Activated naive CD4-positive, alpha-beta T cell treated with anti-CD3 and anti-CD28 coated beads for 36 hours (primary cell): ENCODE measurements around the gene IFT74. TPM values are rescaled to one million over a fixed set of nuclear protein-coding genes. Genes with fewer than 3 reads are reported as not detected.
A peak's percentile ranks its signal among the peaks of the same experiment; 100 is the strongest.

Source experiments
- CTCF ChIA-PET: fragments of 350-600 bp; sonication (Branson Sonifier 250); formaldehyde crosslinking; loops from one replicate; lab custom pipeline; 2021; ENCODE audit warnings: antibody characterized with exemption; lab: Charles Lee
- DNase-seq: peaks from one replicate; pipeline ENCODE4 v3.0.0-alpha.2; 2020
- H3K27ac Mint-ChIP-seq: one replicate; pipeline ENCODE4 v1.8.0; 2021; ENCODE audit warnings: mild to moderate bottlenecking, mixed read lengths
- H3K27me3 Mint-ChIP-seq: one replicate; pipeline ENCODE4 v1.8.0; 2021; ENCODE audit warnings: low read depth, mixed read lengths
- H3K36me3 Mint-ChIP-seq: one replicate; pipeline ENCODE4 v1.8.0; 2021; ENCODE audit warnings: low read depth, mixed read lengths
- H3K4me1 Mint-ChIP-seq: one replicate; pipeline ENCODE4 v1.8.0; 2021; ENCODE audit warnings: low read depth, mixed read lengths
- H3K4me3 Mint-ChIP-seq: one replicate; pipeline ENCODE4 v1.8.0; 2021; ENCODE audit warnings: mild to moderate bottlenecking, moderate library complexity, mixed read lengths
- H3K9me3 Mint-ChIP-seq: one replicate; pipeline ENCODE4 v1.8.0; 2021; ENCODE audit warnings: mixed read lengths
- intact Hi-C: fragments of 100-400 bp; cut with micrococcal nuclease; formaldehyde crosslinking; loops from one replicate; pipeline ENCODE4 v1.15.1; 2023
- total RNA-seq, 2 experiments: library from RNA; stranded (reverse); gene quantifications; one replicate each; pipeline ENCODE4 v1.2.3, GENCODE V29; 2021

The IFT74 gene
- total RNA-seq: 1 to 10 TPM; 7.9 to 9.7 TPM

DNA sequence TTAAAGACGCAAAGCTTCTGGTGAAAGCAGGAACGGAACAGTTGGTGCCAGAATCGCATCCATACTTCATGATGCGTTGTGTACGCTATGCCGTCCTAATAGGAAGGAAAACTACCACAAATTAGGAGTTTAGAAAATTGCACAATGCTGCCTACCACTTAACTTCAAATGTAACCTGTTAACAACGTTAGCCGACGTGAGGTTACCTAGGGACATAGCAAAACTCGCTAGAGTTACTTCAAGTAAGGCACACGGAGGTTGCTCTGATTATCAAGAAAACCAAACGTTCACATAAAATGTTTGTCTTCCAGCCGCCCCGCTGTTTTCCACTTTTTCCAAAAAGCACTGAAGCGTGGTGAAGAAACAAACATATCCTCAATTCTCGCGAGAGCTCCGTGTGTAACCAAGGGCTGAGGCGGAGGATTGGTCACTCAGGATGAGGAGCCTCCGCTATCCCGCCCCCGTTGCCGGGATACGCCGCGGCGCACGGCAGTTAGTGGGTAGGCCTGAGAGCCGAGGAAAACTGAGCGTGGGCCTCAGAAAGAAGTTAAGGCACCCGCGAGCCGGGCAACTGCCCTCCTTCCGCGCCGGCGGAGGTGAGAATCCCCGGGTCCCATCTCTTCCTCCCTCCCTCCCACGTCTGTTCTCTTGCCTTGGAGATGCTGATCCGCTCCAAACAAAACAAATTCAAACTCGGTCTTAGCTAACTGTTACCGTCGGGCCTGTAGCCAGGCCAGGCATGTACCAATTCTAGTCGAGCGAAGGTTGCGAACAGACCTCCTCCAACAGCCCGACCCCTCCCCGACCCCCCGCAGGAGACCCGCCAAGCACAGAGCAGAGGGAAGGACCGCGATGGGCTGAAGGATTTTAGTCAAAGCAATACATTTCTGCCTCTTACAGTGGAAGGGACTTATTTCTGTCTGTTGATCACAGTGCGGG is at the start of gene IFT74:
Gene IFT74, plus strand, starts transcription at position 492 of the 939 bp plus-strand sequence. CDS start 5,556 bp downstream, outside the sequence.
- peak within 1 kb of the TSS; percentile 87 for H3K27ac Mint-ChIP-seq

DNA sequence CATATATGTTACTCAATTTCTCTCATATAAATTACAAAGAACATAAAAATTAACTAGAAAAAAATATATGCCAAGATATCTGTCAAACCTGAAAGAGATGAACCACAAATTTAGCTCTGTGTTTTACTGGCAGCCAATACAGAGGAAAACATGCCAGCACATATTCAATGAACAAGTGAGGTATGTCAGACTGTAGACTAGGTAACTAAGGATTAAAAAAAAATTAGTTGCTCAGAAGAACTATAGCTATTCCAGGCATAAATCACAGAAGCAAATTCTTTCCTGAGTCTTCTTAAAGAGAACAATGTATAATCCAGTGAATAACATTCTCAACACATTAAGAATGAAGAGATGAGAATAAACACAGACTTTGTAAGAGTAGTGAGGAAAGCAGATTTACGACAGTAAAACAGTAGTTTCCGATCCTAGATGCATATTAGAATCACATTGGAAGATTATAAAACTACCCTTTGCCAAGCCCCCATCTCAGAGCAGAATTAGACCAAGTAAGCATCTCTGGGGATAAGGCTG is 43.0 kb upstream of the IFT74 start:
- Mint-ChIP-seq H3K27me3 (no peaks in the 10 kb centered on the region), H3K27ac (no peak overlapping the region), H3K9me3 (no peaks in the 10 kb centered on the region), H3K4me3 (no peak overlapping the region), H3K4me1 (no peaks in the 10 kb centered on the region), H3K36me3 (peaks cover 25% of the 10 kb centered on the region)
- CTCF ChIA-PET: interaction anchor here (0.7 kb wide), 1 partner anchor 371 kb away, joined by 3 read pairs; no protein-coding TSS in a partner anchor
- intact Hi-C loops: no loop called here
- DNase-seq: no peak

More for the DNA sequence above, at the start of gene IFT74:
- Mint-ChIP-seq H3K9me3 (no peaks in the 10 kb centered on the region), H3K4me1 (peaks cover 25% of the 10 kb centered on the region), H3K4me3 (peak within 1 kb of the TSS; percentile 90), H3K36me3 (no peaks in the 10 kb centered on the region), H3K27me3 (no peaks in the 10 kb centered on the region)
- peak; percentile 96 for DNase-seq
- CTCF ChIA-PET: interaction anchor here (1.3 kb wide), 2 partner anchors 64 to 65 kb away, joined by 3 to 4 read pairs; partner anchors contain the start of gene CAAP1
- intact Hi-C loops: loop anchor here (1.0 kb wide), 3 partner anchors 9 to 617 kb away; partner anchors contain the start of genes C9orf72, CAAP1 and PLAA

DNA sequence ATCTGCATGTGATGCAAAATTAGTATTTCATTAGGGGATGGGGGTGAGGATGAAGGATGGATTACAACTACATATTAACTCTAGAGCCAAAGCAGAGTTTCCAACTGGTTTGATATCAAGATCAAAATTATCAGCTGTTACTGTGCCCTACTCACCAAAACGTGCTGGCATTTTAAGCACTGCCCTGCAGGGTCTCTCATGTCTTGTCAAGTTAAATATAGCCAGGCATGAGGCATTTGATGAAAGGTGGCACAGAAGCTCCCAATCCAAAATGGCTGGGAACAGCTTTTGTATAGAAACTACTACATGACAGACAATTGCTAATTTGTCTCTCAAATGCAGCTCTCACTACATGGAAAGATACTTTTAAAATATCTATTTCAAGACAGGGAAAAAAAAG is 36.5 kb upstream of the IFT74 start:
- DNase-seq: no peak
- Mint-ChIP-seq H3K4me3 (no peak overlapping the region), H3K36me3 (peaks cover 49% of the 10 kb centered on the region), H3K9me3 (no peaks in the 10 kb centered on the region), H3K4me1 (no peaks in the 10 kb centered on the region), H3K27ac (no peak overlapping the region), H3K27me3 (no peaks in the 10 kb centered on the region)
- intact Hi-C loops: no loop called here
- CTCF ChIA-PET: no interaction called here

DNA sequence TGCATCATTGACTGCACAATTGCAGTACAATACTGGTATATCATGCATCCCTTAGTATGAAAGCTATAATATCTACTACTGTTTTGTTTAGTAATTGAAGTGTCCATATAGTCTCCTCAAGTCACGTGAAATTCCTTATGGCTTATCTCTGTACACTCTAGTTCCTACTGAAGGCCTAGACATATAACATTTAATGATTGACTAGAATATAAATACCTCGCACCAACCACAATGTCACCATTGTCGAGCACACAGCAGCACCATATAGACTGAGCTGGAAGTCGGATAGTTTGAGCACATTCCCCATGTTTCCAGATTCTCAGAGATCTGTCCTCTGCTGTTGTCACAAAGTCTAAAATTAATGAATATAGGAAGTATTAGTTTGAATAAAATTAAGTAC is 30.6 kb upstream of the IFT74 start:
- H3K4me1 Mint-ChIP-seq: no peaks in the 10 kb centered on the region

DNA sequence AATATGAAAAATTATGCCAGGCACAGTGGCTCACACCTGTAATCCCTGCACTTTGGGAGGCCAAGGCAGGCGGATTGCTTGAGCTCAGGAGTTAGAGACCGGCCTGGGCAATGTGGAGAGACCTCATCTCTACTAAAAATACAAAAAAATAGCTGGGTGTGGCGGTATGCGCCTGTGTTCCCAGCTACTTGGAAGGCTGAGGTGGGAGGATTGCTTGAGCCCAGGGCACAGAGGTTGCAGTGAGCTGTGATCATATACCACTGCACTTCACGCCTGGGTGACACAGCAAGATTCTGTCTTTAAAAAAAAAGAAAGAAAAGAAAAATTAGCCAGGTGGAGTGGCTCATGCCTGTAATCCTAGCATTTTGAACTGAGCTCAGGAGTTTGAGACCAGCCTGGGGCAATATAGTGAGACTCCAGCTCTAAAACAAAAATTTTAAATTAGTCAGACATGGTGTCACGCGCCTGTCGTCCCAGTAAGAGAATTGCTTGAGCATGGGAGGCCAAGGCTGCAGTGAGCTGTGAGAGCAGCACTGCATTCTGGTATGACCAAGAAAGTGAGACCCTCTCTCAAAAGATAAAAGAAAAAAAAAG is 27.2 kb upstream of the IFT74 start:
- H3K4me3 Mint-ChIP-seq: no peak overlapping the region
- H3K9me3 Mint-ChIP-seq: no peaks in the 10 kb centered on the region
- intact Hi-C loops: no loop called here
- CTCF ChIA-PET: interaction anchor here (0.6 to 1.1 kb wide), 3 partner anchors 30 to 104 kb away, joined by 3 to 4 read pairs (median 3); no protein-coding TSS in a partner anchor
- no peaks in the 10 kb centered on the region for H3K27me3 Mint-ChIP-seq
- H3K36me3 Mint-ChIP-seq: peaks cover 23% of the 10 kb centered on the region
- H3K4me1 Mint-ChIP-seq: peaks cover 1% of the 10 kb centered on the region
- DNase-seq: no peak
- no peak overlapping the region for H3K27ac Mint-ChIP-seq

More for the DNA sequence above, 30.6 kb upstream of the IFT74 start:
- no peak overlapping the region for H3K27ac Mint-ChIP-seq
- H3K27me3 Mint-ChIP-seq: no peaks in the 10 kb centered on the region
- CTCF ChIA-PET: no interaction called here
- peaks cover 41% of the 10 kb centered on the region for H3K36me3 Mint-ChIP-seq
- no peak overlapping the region for H3K4me3 Mint-ChIP-seq
- no peaks in the 10 kb centered on the region for H3K9me3 Mint-ChIP-seq
- intact Hi-C loops: no loop called here
- DNase-seq: no peak

DNA sequence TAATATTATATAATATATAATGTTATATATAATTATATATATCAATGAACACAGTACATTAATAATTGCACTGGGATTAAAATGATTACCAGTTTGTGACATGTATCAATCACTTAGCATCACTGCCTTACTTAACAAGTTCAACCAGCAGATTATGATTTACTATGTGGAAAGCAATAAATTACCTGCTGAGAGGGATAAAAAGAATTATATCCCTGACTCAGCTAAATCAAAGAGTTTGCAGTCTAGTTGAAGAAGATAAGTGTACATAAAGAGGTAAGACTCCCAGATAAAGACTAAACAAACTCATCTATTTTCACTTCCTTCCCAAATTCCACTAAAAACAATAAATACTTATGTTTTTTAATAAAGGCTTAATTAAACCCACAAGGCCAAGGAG is 20.4 kb upstream of the IFT74 start:
- intact Hi-C loops: no loop called here

DNA sequence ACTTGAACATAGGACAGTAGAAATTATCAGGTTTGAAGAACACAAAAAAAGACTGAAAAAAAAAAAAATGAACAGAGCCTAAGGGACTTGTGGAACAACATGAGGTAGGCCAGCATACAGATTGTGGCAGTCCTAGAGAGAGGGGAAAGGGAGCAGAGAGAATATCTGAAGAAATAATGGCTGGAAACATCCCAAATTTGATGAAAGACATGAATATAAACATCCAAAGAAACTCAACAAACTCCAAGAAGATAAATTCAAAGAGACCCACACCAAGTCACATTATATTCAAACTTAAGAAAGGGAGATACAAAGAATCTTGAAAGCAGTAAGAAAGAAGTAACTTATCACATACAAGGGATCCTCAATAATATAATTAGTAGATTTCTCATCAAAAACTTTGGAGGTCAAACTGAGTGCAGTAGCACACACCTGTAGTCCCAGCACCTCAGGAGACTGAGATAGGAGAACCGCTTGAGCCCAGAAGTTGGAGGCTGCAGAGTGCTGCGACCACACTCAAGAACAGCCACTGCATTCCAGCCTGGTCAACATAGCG is 18.3 kb upstream of the IFT74 start:
- no peaks in the 10 kb centered on the region for H3K27me3 Mint-ChIP-seq
- CTCF ChIA-PET: no interaction called here
- peaks cover 51% of the 10 kb centered on the region for H3K4me1 Mint-ChIP-seq
- peaks cover 4% of the 10 kb centered on the region for H3K9me3 Mint-ChIP-seq
- H3K36me3 Mint-ChIP-seq: peaks cover 24% of the 10 kb centered on the region
- no peak overlapping the region for H3K27ac Mint-ChIP-seq
- no peak overlapping the region for H3K4me3 Mint-ChIP-seq
- DNase-seq: no peak
- intact Hi-C loops: no loop called here

More for the DNA sequence above, 20.4 kb upstream of the IFT74 start:
- Mint-ChIP-seq H3K27ac (peak overlapping the region; percentile 18), H3K36me3 (peaks cover 21% of the 10 kb centered on the region), H3K4me3 (no peak overlapping the region), H3K27me3 (no peaks in the 10 kb centered on the region), H3K9me3 (peaks cover 4% of the 10 kb centered on the region), H3K4me1 (peaks cover 38% of the 10 kb centered on the region)
- DNase-seq: no peak
- CTCF ChIA-PET: no interaction called here

DNA sequence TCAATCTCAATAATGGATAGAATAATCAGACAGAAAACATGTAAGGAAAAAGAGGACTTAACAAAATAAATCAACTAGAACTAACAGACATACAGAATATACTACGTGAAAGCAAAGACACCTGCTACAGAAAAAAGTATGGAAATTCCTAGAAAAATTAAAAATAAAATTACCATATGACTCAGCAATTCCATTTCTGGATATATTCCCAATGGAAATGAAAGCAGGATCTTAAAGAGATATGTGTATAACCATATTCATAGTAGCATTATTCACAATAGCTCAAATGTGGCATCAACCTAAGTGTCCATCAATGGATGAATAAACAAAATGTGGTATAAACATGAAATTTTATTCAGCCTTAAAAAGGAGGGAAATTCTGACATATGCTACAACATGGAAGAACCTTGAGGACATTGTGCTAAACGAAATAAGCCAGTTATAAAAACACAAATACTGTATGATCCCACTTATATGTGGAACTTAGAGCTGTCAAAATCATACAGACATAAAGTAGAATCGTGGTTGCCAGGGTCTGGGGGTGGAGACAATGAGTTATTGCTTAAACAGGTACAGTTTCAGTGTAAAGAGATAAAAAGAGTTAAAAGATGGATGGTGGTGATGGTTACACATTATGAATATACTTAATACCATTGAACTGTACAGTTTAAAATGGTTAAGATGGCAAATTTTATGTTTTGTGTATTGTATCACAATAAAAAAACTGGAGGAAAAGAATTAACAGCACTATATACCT is 16.1 kb upstream of the IFT74 start:
- H3K9me3 Mint-ChIP-seq: peaks cover 4% of the 10 kb centered on the region

DNA sequence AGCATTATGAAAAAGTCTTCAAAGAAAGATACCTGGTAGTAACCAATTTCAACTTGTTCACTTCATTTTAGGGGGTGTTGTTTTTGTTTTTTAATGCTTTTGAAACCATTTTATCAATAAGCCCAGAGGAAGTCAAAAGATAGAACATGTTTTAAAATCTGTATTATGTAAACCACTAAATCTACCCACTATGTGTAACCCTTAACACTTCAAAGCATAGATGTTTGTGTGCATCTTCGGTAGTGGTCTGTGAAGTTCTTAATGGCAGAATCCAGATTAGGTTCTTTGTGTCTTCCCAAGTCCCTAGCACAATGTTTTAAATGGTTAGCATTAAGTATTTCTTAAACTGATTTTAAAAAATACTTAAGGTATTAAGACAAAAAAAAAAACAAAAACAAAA is 15.4 kb upstream of the IFT74 start:
- no peak for DNase-seq
- Mint-ChIP-seq H3K4me1 (peaks cover 75% of the 10 kb centered on the region), H3K27ac (peak overlapping the region; percentile 54), H3K27me3 (no peaks in the 10 kb centered on the region), H3K36me3 (peaks cover 37% of the 10 kb centered on the region), H3K4me3 (no peak overlapping the region), H3K9me3 (peaks cover 4% of the 10 kb centered on the region)
- intact Hi-C loops: no loop called here
- CTCF ChIA-PET: no interaction called here

More for the DNA sequence above, 16.1 kb upstream of the IFT74 start:
- peak overlapping the region; percentile 54 for H3K27ac Mint-ChIP-seq
- H3K4me3 Mint-ChIP-seq: no peak overlapping the region
- CTCF ChIA-PET: no interaction called here
- peaks cover 34% of the 10 kb centered on the region for H3K36me3 Mint-ChIP-seq
- intact Hi-C loops: no loop called here
- H3K4me1 Mint-ChIP-seq: peaks cover 70% of the 10 kb centered on the region
- no peak for DNase-seq
- no peaks in the 10 kb centered on the region for H3K27me3 Mint-ChIP-seq

DNA sequence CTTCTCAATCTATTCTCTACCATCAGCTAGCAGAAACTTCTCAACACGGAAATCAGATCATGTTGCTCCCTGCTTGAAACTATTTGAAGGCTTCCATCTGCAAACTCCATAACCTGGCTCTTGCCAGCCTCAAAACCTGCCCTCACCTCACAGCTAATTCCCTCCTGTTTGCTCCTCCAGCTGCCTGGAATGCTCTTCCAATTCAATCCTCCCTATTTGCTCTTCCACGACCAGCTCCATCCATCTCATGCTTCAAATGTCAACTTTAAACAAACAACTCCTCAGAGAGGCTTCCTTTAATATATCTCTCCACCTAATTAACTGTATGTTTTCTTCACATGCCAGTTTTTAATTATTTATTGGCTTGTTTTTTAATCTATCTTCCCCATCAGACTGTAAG is 10.6 kb upstream of the IFT74 start:
- H3K4me3 Mint-ChIP-seq: peak overlapping the region; percentile 89
- DNase-seq: no peak
- intact Hi-C loops: no loop called here
- no peaks in the 10 kb centered on the region for H3K9me3 Mint-ChIP-seq
- H3K27ac Mint-ChIP-seq: no peak overlapping the region
- H3K27me3 Mint-ChIP-seq: no peaks in the 10 kb centered on the region
- peaks cover 56% of the 10 kb centered on the region for H3K4me1 Mint-ChIP-seq
- peaks cover 20% of the 10 kb centered on the region for H3K36me3 Mint-ChIP-seq
- CTCF ChIA-PET: interaction anchor here (0.6 to 1.0 kb wide), 2 partner anchors 10 to 54 kb away, joined by 3 to 5 read pairs; no protein-coding TSS in a partner anchor
